WI38 (cell line): ENCODE measurements around the gene SLC30A3.

ENCODE experiments used
- H3K4me3 ChIP-seq: 2 replicates; pipeline ENCODE4 v1.5.1; 2011; ENCODE audit warnings: low read depth, mild to moderate bottlenecking, control low read depth, low read length
- CTCF ChIP-seq: IDR thresholded peaks from 2 replicates; pipeline ENCODE4 v1.5.1; 2012; ENCODE audit warnings: low read depth, mild to moderate bottlenecking, control low read depth, low read length

Gene SLC30A3

GRCh38 chr2:27245626-27246025 is 17.2 kb downstream of the SLC30A3 start:
- TF ChIP-seq CTCF, result no peak
- H3K4me3 ChIP-seq, result no peak overlapping the region

GRCh38 chr2:27245116-27245515 is 17.7 kb downstream of the SLC30A3 start:
- H3K4me3 ChIP-seq, result no peak overlapping the region
- TF ChIP-seq CTCF, result no peak

- TF ChIP-seq CTCF, result no peak
- no peak overlapping the region for H3K4me3 ChIP-seq
These were observed 19.3 kb downstream of the SLC30A3 start for GRCh38 chr2:27243391-27244130.

GRCh38 chr2:27242614-27242951 is 20.3 kb downstream of the SLC30A3 start:
- no peak overlapping the region for H3K4me3 ChIP-seq
- no peak for TF ChIP-seq CTCF

- no peak for TF ChIP-seq CTCF
- no peak overlapping the region for H3K4me3 ChIP-seq
These were observed 20.9 kb downstream of the SLC30A3 start for GRCh38 chr2:27241761-27242613.

GRCh38 chr2:27240406-27240805 is 22.4 kb downstream of the SLC30A3 start:
- H3K4me3 ChIP-seq, result no peak overlapping the region
- no peak for TF ChIP-seq CTCF

- H3K4me3 ChIP-seq, result no peak overlapping the region
- no peak for TF ChIP-seq CTCF
These were observed 23.9 kb downstream of the SLC30A3 start for GRCh38 chr2:27238976-27239375.
